Liver (tissue), 3 donors: ENCODE results near the gene WDR45.

Source experiments
- CTCF ChIP-seq: fragments of 150-350 bp; IDR thresholded peaks from 2 replicates; pipeline ENCODE4 v1.5.1; 2017; ENCODE audit warnings: improper control_type of control experiment, low read depth, low read length; ENCODE audit not compliant: missing input control
- GABPA ChIP-seq, 2 donors: IDR thresholded peaks in 1 of 2; conservative IDR thresholded peaks in 1 of 2; 2 replicates each; pipeline ENCODE4 v1.6.1; 2016; ENCODE audit warnings: antibody characterized with exemption in 2 of 2, mild to moderate bottlenecking in 1 of 2, moderate library complexity in 1 of 2
- JUND ChIP-seq, 2 donors: IDR thresholded peaks; 2 replicates each; pipeline ENCODE4 v1.6.1; 2016; ENCODE audit warnings: antibody characterized with exemption in 2 of 2
- MAX ChIP-seq: IDR thresholded peaks from 2 replicates; pipeline ENCODE4 v1.6.1; 2016; ENCODE audit warnings: antibody characterized with exemption
- RAD21 ChIP-seq, 2 donors: IDR thresholded peaks; 2 replicates each; pipeline ENCODE4 v1.6.1; 2016; ENCODE audit warnings: antibody characterized with exemption in 2 of 2, mild to moderate bottlenecking in 2 of 2
- REST ChIP-seq: IDR thresholded peaks from 2 replicates; pipeline ENCODE4 v1.6.1; 2016; ENCODE audit warnings: antibody characterized with exemption, mild to moderate bottlenecking
- RXRA ChIP-seq, 2 donors: IDR thresholded peaks; 2 replicates each; pipeline ENCODE4 v1.6.1; 2017 to 2018; ENCODE audit warnings: antibody characterized with exemption in 2 of 2, mild to moderate bottlenecking in 1 of 2
- SP1 ChIP-seq: IDR thresholded peaks from 2 replicates; pipeline ENCODE4 v1.6.1; 2018; ENCODE audit warnings: antibody characterized with exemption, mild to moderate bottlenecking
- TF ChIP-seq, protein P1 (sequence below): IDR thresholded peaks from 2 replicates; pipeline ENCODE4 v1.6.1; 2016; ENCODE audit warnings: antibody characterized with exemption
- TF ChIP-seq, protein P2 (sequence below): IDR thresholded peaks from 2 replicates; pipeline ENCODE4 v1.6.1; 2016; ENCODE audit warnings: antibody characterized with exemption
- donor health status: healthy.
- donor health status: healthy.

DNA sequence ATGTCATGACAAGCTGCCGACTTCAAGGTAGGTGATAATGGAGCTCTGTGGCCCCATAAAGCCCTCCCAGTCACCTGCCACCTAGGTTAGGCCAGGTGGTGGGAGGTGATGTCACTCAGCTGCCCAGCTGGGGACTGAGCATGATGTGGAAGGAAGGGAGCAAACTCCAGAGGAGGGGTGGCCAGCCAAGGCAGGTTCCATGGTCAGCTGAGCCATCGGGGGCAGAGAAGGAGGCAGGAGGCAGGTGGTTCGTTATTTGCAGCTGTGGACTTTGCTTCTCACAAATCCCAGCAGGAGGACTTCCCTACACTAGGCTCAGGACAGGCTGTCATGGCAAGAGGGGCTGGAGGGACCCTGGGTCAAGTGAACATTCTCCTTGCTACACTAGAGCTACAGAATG, 18.8 kb downstream of the WDR45 start:
- no peak for TF ChIP-seq GABPA (IDR thresholded peaks at IDR 0.05 in 1 of 2, conservative IDR thresholded peaks at IDR 0.05 in 1 of 2)
- no peak for TF ChIP-seq CTCF
- TF ChIP-seq, protein P1, sequence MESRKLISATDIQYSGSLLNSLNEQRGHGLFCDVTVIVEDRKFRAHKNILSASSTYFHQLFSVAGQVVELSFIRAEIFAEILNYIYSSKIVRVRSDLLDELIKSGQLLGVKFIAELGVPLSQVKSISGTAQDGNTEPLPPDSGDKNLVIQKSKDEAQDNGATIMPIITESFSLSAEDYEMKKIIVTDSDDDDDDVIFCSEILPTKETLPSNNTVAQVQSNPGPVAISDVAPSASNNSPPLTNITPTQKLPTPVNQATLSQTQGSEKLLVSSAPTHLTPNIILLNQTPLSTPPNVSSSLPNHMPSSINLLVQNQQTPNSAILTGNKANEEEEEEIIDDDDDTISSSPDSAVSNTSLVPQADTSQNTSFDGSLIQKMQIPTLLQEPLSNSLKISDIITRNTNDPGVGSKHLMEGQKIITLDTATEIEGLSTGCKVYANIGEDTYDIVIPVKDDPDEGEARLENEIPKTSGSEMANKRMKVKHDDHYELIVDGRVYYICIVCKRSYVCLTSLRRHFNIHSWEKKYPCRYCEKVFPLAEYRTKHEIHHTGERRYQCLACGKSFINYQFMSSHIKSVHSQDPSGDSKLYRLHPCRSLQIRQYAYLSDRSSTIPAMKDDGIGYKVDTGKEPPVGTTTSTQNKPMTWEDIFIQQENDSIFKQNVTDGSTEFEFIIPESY = no peak
- no peak for TF ChIP-seq REST
- TF ChIP-seq JUND (IDR thresholded peaks at IDR 0.05) = no peak
- TF ChIP-seq SP1 = no peak
- no peak for TF ChIP-seq RXRA (IDR thresholded peaks at IDR 0.05)
- TF ChIP-seq, protein P2, sequence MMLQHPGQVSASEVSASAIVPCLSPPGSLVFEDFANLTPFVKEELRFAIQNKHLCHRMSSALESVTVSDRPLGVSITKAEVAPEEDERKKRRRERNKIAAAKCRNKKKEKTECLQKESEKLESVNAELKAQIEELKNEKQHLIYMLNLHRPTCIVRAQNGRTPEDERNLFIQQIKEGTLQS = no peak
- no peak for TF ChIP-seq MAX
- no peak for TF ChIP-seq RAD21 (IDR thresholded peaks at IDR 0.05)
